ENCODE measurements around the gene SLC39A11. TPM values are rescaled to one million over a fixed set of nuclear protein-coding genes. Genes with fewer than 3 reads are reported as not detected.

SLC39A11 gene
- total RNA-seq, 2 experiments from 2014 or later, result 25.6 to 51.5 TPM

- intact Hi-C loops (cut with micrococcal nuclease; ENCODE audit: unreplicated experiment), result no loop called here
Measured at GRCh38 chr17:72903522-72903921, 189.0 kb downstream of the SLC39A11 start.

GRCh38 chr17:72901657-72902056, 190.8 kb downstream of the SLC39A11 start:
- no peak for DNase-seq (ENCODE audit: low spot score)
- Histone ChIP-seq H2AFZ (ENCODE audit: low read length) (no peak overlapping the region), H3K9me3 (ENCODE audit: low read length) (no peaks in the 10 kb centered on the region), H3K4me1 (ENCODE audit: insufficient read depth, low read length, poor library complexity, severe bottlenecking) (no peaks in the 10 kb centered on the region), H3K4me3 (ENCODE audit: low read depth, low read length, poor library complexity, severe bottlenecking) (no peak overlapping the region), H3K9me2 (ENCODE audit: insufficient read depth, low read length) (no peaks in the 10 kb centered on the region), H3K79me2 (ENCODE audit: insufficient read depth, low read depth, low read length) (no peaks in the 10 kb centered on the region), H3K36me3 (ENCODE audit: insufficient read depth, low read length) (no peaks in the 10 kb centered on the region), H3K27ac (ENCODE audit: low read depth, low read length, poor library complexity, severe bottlenecking) (no peak overlapping the region), H3K4me2 (ENCODE audit: low read length) (no peak overlapping the region), H4K20me1 (ENCODE audit: insufficient read depth, low read length) (no peaks in the 10 kb centered on the region)
- CTCF ChIA-PET (ENCODE audit: unreplicated experiment), result no interaction called here
- no TSS peak for BruUV-seq (replicated peaks)
- TF ChIP-seq CTCF (conservative IDR thresholded peaks at IDR 0.05; ENCODE audit: low read length), result no peak
- no peak for TF ChIP-seq EZH2phosphoT487 (IDR thresholded peaks at IDR 0.05; ENCODE audit: borderline replicate concordance, low read depth, low read length)
- POLR2A ChIA-PET, result no interaction called here
- intact Hi-C loops (cut with micrococcal nuclease; ENCODE audit: unreplicated experiment), result no loop called here

More at GRCh38 chr17:72903522-72903921, 189.0 kb downstream of the SLC39A11 start:
- ChIA-PET POLR2A (interaction anchor here (0.6 to 0.7 kb wide), 2 partner anchors 22 to 76 kb away, joined by 3 to 4 read pairs; no protein-coding TSS in a partner anchor), CTCF (ENCODE audit: unreplicated experiment) (no interaction called here)
- no peaks in the 10 kb centered on the region for H3K9me3 ChIP-seq (ENCODE audit: low read length)
- H3K36me3 ChIP-seq (ENCODE audit: insufficient read depth, low read length), result no peaks in the 10 kb centered on the region
- H2AFZ ChIP-seq (ENCODE audit: low read length), result no peak overlapping the region
- no peak for DNase-seq (ENCODE audit: low spot score)
- H3K79me2 ChIP-seq (ENCODE audit: insufficient read depth, low read depth, low read length), result no peaks in the 10 kb centered on the region
- TF ChIP-seq CTCF (conservative IDR thresholded peaks at IDR 0.05; ENCODE audit: low read length), result no peak
- no peak for TF ChIP-seq EZH2phosphoT487 (IDR thresholded peaks at IDR 0.05; ENCODE audit: borderline replicate concordance, low read depth, low read length)
- no peaks in the 10 kb centered on the region for H3K9me2 ChIP-seq (ENCODE audit: insufficient read depth, low read length)
- no peak overlapping the region for H3K27ac ChIP-seq (ENCODE audit: low read depth, low read length, poor library complexity, severe bottlenecking)
- no peak overlapping the region for H3K4me3 ChIP-seq (ENCODE audit: low read depth, low read length, poor library complexity, severe bottlenecking)
- no TSS peak for BruUV-seq (replicated peaks)
- H4K20me1 ChIP-seq (ENCODE audit: insufficient read depth, low read length), result no peaks in the 10 kb centered on the region
- H3K4me2 ChIP-seq (ENCODE audit: low read length), result no peak overlapping the region
- no peaks in the 10 kb centered on the region for H3K4me1 ChIP-seq (ENCODE audit: insufficient read depth, low read length, poor library complexity, severe bottlenecking)

- H3K9me3 ChIP-seq (ENCODE audit: low read length), result no peaks in the 10 kb centered on the region
- H3K36me3 ChIP-seq (ENCODE audit: insufficient read depth, low read length), result no peaks in the 10 kb centered on the region
- H3K9me2 ChIP-seq (ENCODE audit: insufficient read depth, low read length), result no peaks in the 10 kb centered on the region
- H3K4me2 ChIP-seq (ENCODE audit: low read length), result no peak overlapping the region
- no peak overlapping the region for H3K4me3 ChIP-seq (ENCODE audit: low read depth, low read length, poor library complexity, severe bottlenecking)
- H4K20me1 ChIP-seq (ENCODE audit: insufficient read depth, low read length), result no peaks in the 10 kb centered on the region
- no peak overlapping the region for H3K27ac ChIP-seq (ENCODE audit: low read depth, low read length, poor library complexity, severe bottlenecking)
- H3K79me2 ChIP-seq (ENCODE audit: insufficient read depth, low read depth, low read length), result no peaks in the 10 kb centered on the region
- no peak overlapping the region for H2AFZ ChIP-seq (ENCODE audit: low read length)
- H3K4me1 ChIP-seq (ENCODE audit: insufficient read depth, low read length, poor library complexity, severe bottlenecking), result no peaks in the 10 kb centered on the region
- no TSS peak for BruUV-seq (replicated peaks)
- DNase-seq (ENCODE audit: low spot score), result no peak
- TF ChIP-seq EZH2phosphoT487 (IDR thresholded peaks at IDR 0.05; ENCODE audit: borderline replicate concordance, low read depth, low read length) (no peak), CTCF (conservative IDR thresholded peaks at IDR 0.05; ENCODE audit: low read length) (no peak)
- intact Hi-C loops (cut with micrococcal nuclease; ENCODE audit: unreplicated experiment), result no loop called here
- ChIA-PET POLR2A (interaction anchor here (0.7 kb wide), 1 partner anchor 344 kb away, joined by 3 read pairs; no protein-coding TSS in a partner anchor), CTCF (ENCODE audit: unreplicated experiment) (no interaction called here)
Measured at GRCh38 chr17:72901083-72901482, 191.4 kb downstream of the SLC39A11 start.

Data from OCI-LY7 (cell line).